Colon (tissue), 2 donors: ENCODE data around the gene ARHGAP28.

Experiments
- FAIRE-seq: peaks from 2 replicates; lab custom pipeline; 2012; peaks lifted over from hg19 to GRCh38; lab: Jason Lieb, UNC
- donor health status: control.
- donor health status: control.

Gene ARHGAP28

DNA sequence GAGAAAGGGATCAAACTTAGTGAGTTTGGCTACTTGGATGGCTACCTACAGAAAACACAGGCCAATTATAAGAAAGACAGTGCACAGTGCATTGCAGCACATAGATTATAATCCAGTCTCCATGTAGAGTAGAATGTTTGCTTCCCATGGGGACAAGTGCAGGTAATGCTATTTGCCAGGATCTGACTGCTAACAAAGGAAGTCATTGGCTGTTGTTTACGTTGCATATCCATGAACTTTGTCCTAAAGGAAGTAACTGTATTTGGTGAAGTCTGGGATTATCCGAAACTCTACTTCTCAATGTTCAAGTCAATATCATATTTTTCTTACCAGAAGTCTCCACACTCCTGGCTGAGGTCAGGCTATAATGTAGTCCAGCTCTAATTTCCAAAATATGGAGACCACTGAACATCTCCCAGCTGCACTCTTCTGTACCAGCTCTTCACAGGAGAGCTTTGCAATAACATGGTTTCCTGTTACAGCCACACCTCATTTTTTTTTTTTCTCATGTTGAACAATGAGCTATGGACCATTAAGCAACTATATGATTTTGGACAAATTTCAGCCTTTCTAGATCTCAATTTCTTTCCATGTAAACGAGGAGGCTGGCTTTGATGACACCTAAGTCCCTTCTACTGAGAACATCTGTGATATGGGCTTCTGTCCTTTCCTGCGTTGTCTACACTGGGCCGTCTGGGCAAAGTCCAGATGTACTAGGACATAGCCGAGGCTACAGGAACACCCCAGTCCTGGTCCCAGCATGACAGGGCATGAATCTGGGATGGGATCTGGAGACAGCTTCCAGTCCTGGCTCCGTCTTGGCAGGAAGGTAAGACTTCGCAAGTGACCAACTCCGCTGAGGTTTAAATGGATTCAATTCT is 233.3 kb downstream of the ARHGAP28 start:
- no peak for FAIRE-seq

GRCh38 chr18:6963452-6964097 is 234.1 kb downstream of the ARHGAP28 start:
- FAIRE-seq: no peak
